K562 (cell line): ENCODE results near the gene RNU6-9. TPM values are rescaled to one million over a fixed set of nuclear protein-coding genes. Genes with fewer than 3 reads are reported as not detected.

ENCODE experiments used
- PHF8 ChIP-seq: fragments of 200-600 bp; sonication (generic); IDR thresholded peaks from 2 replicates; pipeline ENCODE4 v1.6.1; 2012; ENCODE audit warnings: mixed run types, mild to moderate bottlenecking, inconsistent platforms, low read length, moderate library complexity, borderline replicate concordance
- SUPT5H ChIP-seq: fragments of 450-650 bp; IDR thresholded peaks from 2 replicates; pipeline ENCODE4 v1.6.1; 2016
- polyA plus RNA-seq, 8 experiments: library from polyadenylated mRNA; depleted of rRNA in 4 of 8; stranded (reverse) in 5 of 8; unstranded in 3 of 8; fragments of >200 nt; fragmentation: Nextera tagmentation in 2 of 8; fragmentation: Illumina TruSeq in 1 of 8; extraction: Ambion mirVana in 2 of 8; extraction: Trizol in 1 of 8; gene quantifications; 2 replicates each; pipeline versions ENCODE4 v1.2.1 to v1.2.3, GENCODE V29; 2011 to 2014; ENCODE audit warnings: inconsistent platforms in 1 of 8, missing spikeins in 1 of 8
- total RNA-seq, 7 experiments: library from RNA; depleted of rRNA in 6 of 7; stranded (reverse); fragments of >200 nt in 6 of 7; fragmentation: Illumina TruSeq in 2 of 7; extraction: Trizol in 2 of 7; gene quantifications; 2 replicates each; pipeline versions ENCODE4 v1.2.1 to v1.2.3, GENCODE V29; 2011 to 2021; ENCODE audit warnings: low replicate concordance in 1 of 7
- TF ChIP-seq, protein P1 (sequence below), 2 experiments: fragments of 450-650 bp; formaldehyde crosslinking in 1 of 2; IDR thresholded peaks; 2 replicates each; pipeline versions ENCODE4 v1.4.0 to v1.6.1; 2014 to 2020; ENCODE audit warnings: mild to moderate bottlenecking in 2 of 2, borderline replicate concordance in 1 of 2, low read depth in 1 of 2

RNU6-9 gene
- total and polyA plus RNA-seq, 9 of the 15 experiments (the other 6 are each of a cell fraction or from before 2014, with no cell fraction given): not detected

DNA sequence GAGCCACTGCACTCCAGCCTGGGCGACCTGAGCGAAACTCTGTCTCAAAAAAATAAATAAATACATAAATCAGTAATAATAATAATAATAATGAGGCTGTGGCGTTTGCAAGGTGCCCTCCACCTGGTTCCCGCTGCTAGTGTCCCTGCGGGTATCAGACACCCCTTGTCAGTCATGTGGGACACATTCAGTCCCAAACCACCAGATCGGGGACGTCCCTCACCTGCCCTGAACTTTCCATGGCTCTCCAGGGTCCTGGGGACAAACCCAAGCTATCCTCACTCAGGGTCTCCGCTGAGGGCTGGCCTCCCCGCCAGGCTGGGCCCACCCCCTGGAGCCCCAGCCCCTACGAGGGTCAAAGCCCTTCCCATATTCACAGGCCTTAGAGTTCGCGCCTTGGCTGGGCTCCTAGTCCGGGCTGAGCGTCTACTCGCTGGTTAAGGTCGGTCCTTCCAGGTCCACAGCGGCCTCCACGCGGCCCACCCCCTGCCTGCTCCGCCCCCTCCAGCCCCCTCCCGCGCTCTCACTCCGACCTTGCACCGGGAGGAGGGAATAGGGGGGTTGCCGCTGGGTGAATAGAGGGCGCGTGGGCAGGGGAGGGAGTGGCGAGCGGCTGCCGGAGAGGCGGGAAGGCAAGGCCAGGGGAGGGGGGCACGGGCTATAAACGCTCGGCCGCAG is 23.5 kb downstream of the RNU6-9 start (continued):
- TF ChIP-seq, protein P1, sequence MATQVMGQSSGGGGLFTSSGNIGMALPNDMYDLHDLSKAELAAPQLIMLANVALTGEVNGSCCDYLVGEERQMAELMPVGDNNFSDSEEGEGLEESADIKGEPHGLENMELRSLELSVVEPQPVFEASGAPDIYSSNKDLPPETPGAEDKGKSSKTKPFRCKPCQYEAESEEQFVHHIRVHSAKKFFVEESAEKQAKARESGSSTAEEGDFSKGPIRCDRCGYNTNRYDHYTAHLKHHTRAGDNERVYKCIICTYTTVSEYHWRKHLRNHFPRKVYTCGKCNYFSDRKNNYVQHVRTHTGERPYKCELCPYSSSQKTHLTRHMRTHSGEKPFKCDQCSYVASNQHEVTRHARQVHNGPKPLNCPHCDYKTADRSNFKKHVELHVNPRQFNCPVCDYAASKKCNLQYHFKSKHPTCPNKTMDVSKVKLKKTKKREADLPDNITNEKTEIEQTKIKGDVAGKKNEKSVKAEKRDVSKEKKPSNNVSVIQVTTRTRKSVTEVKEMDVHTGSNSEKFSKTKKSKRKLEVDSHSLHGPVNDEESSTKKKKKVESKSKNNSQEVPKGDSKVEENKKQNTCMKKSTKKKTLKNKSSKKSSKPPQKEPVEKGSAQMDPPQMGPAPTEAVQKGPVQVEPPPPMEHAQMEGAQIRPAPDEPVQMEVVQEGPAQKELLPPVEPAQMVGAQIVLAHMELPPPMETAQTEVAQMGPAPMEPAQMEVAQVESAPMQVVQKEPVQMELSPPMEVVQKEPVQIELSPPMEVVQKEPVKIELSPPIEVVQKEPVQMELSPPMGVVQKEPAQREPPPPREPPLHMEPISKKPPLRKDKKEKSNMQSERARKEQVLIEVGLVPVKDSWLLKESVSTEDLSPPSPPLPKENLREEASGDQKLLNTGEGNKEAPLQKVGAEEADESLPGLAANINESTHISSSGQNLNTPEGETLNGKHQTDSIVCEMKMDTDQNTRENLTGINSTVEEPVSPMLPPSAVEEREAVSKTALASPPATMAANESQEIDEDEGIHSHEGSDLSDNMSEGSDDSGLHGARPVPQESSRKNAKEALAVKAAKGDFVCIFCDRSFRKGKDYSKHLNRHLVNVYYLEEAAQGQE (IDR thresholded peaks at IDR 0.05; ENCODE audit: borderline replicate concordance): 0 out of 2 replicates have a peak, but pooled peaks have one; percentile 12
- TF ChIP-seq, protein P1 (CRISPR knock-in tag; IDR thresholded peaks at IDR 0.05; ENCODE audit: low read depth): no peak
- TF ChIP-seq PHF8: peak; percentile 44; the same call in 1 of the 2 replicates
- peak; percentile 70 for TF ChIP-seq SUPT5H
